ENCODE results near the gene APBB1IP. TPM values are rescaled to one million over a fixed set of nuclear protein-coding genes. Genes with fewer than 3 reads are reported as not detected.
"Not testable (repeated sequence)": the region's sequence is repeated elsewhere in the genome, so short reads cannot be mapped to it uniquely, and the experiment has no call there.

APBB1IP gene
- polyA plus RNA-seq, 1 donor, result 3.9 TPM

- no peak for DNase-seq
Measured at GRCh38 chr10:26479766-26480492, 41.8 kb downstream of the APBB1IP start.

GRCh38 chr10:26481315-26481692 is 43.2 kb downstream of the APBB1IP start:
- no peak for DNase-seq

- DNase-seq, result no peak
Measured at GRCh38 chr10:26481914-26482550, 43.9 kb downstream of the APBB1IP start.

GRCh38 chr10:26483554-26483953 is 45.4 kb downstream of the APBB1IP start:
- DNase-seq, result no peak

GRCh38 chr10:26485150-26485941 is 47.2 kb downstream of the APBB1IP start:
- no peak for DNase-seq

- DNase-seq, result peak; percentile 42
Measured at GRCh38 chr10:26486304-26486703, 48.2 kb downstream of the APBB1IP start.

- DNase-seq, result peak; percentile 44
Measured at GRCh38 chr10:26486990-26487850, 49.1 kb downstream of the APBB1IP start.

- DNase-seq, result no peak
Measured at GRCh38 chr10:26488344-26488743, 50.2 kb downstream of the APBB1IP start.

GRCh38 chr10:26489081-26489480 is 50.9 kb downstream of the APBB1IP start:
- DNase-seq, result no peak

- DNase-seq, result not testable (repeated sequence)
Measured at GRCh38 chr10:26490367-26490766, 52.2 kb downstream of the APBB1IP start.

- no peak for DNase-seq
Measured at GRCh38 chr10:26491276-26491675, 53.1 kb downstream of the APBB1IP start.

- DNase-seq, result no peak
Measured at GRCh38 chr10:26491934-26492333, 53.8 kb downstream of the APBB1IP start.

- not testable (repeated sequence) for DNase-seq
Measured at GRCh38 chr10:26492725-26493124, 54.6 kb downstream of the APBB1IP start.

GRCh38 chr10:26494018-26494417 is 55.9 kb downstream of the APBB1IP start:
- no peak for DNase-seq

GRCh38 chr10:26499426-26499825 is 61.3 kb downstream of the APBB1IP start:
- DNase-seq, result no peak

- DNase-seq, result no peak
Measured at GRCh38 chr10:26502986-26503385, 64.8 kb downstream of the APBB1IP start.

GRCh38 chr10:26503911-26504310 is 65.8 kb downstream of the APBB1IP start:
- DNase-seq, result no peak

- DNase-seq, result not testable (repeated sequence)
Measured at GRCh38 chr10:26504429-26504828, 66.3 kb downstream of the APBB1IP start.

- DNase-seq, result no peak
Measured at GRCh38 chr10:26505491-26505890, 67.3 kb downstream of the APBB1IP start.

- DNase-seq, result no peak
Measured at GRCh38 chr10:26506736-26507135, 68.6 kb downstream of the APBB1IP start.

- DNase-seq, result no peak
Measured at GRCh38 chr10:26507441-26507840, 69.3 kb downstream of the APBB1IP start.

GRCh38 chr10:26508016-26508415 is 69.9 kb downstream of the APBB1IP start:
- DNase-seq, result no peak

Data from hindlimb muscle (tissue), 1 donor.